Measurements from ENCODE around the gene HAL. TPM values are rescaled to one million over a fixed set of nuclear protein-coding genes. Genes with fewer than 3 reads are reported as not detected.

HAL gene
- total and polyA plus RNA-seq, 10 of the 15 experiments (the other 5 are each of a cell fraction or from before 2014, with no cell fraction given), result 0.04 to 0.45 (median 0.13) TPM; not detected in 1

DNA sequence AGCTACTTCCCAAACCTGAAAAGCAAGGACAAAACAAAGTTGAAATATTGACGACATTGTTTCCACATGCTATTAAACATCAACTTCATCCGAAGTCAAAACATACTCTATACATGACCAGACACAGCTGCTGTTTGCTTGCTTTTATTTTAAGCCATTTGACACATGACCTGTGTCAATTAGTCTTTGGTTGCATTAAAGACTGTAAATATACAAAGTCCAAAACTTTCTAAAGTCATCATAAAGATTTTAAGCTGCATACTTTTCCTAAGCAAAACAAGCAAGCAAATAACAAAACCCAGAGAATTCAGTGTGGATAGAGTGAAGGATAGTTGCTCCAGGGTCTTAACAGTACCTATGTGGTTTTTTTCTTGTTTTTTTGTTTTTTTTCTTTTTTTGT, 21.8 kb downstream of the HAL start:
- ATAC-seq, result no peak
- H3K9me3 ChIP-seq (replicated peaks; ENCODE audit: control insufficient read depth, insufficient read depth, low read length), result no peaks in the 10 kb centered on the region
- no peak for DNase-seq (ENCODE audit: low read depth, low spot score)
- no peak overlapping the region for H3K4me2 ChIP-seq (ENCODE audit: control insufficient read depth, insufficient read depth)
- POLR2A ChIA-PET, result no interaction called here
- no peaks in the 10 kb centered on the region for H3K79me2 ChIP-seq (ENCODE audit: control insufficient read depth, insufficient read depth, low read length)
- no peak for FAIRE-seq
- H3K4me3 ChIP-seq, result no peak overlapping the region
- H3K27me3 ChIP-seq (replicated peaks in 1 of 2; ENCODE audit: control insufficient read depth in 2 of 2, insufficient read depth in 2 of 2, low read length in 1 of 2), result no peaks in the 10 kb centered on the region; a peak in 1 of 4 replicates
- intact Hi-C loops (cut with micrococcal nuclease; ENCODE audit: unreplicated experiment) (no loop called here), in situ Hi-C loops (cut with MboI) (no loop called here)
- RAD21 ChIA-PET (ENCODE audit: unreplicated experiment), result no interaction called here
- H3K27ac ChIP-seq (ENCODE audit: control insufficient read depth, insufficient read depth), result no peak overlapping the region
- no peaks in the 10 kb centered on the region for H3K36me3 ChIP-seq (ENCODE audit: control insufficient read depth in 2 of 2, insufficient read depth in 2 of 2, low read length in 1 of 2)
- no peaks in the 10 kb centered on the region for H4K20me1 ChIP-seq (ENCODE audit: control insufficient read depth, insufficient read depth)
- CTCF ChIA-PET, result interaction anchor here (0.6 kb wide), 1 partner anchor 361 kb away, joined by 3 read pairs; no protein-coding TSS in a partner anchor
- no peak overlapping the region for H2AFZ ChIP-seq (ENCODE audit: control insufficient read depth, low read depth, low read length)
- no TSS peak for BruUV-seq (replicated peaks)
- no peaks in the 10 kb centered on the region for H3K4me1 ChIP-seq (ENCODE audit: control insufficient read depth, insufficient read depth, low read length)
- no peak overlapping the region for H3K9ac ChIP-seq (ENCODE audit: control insufficient read depth, insufficient read depth, low read length)
- WGBS (ENCODE audit: insufficient coverage, insufficient replicate concordance, low lambda C conversion rate, missing lambda C conversion rate), result 59% methylated on average over 2 of the region's 2 CpGs
- SMC1A ChIA-PET (ENCODE audit: uncharacterized antibody, unreplicated experiment), result no interaction called here
- TF ChIP-seq CTCF (IDR thresholded peaks at IDR 0.05 in 2 of 3, conservative IDR thresholded peaks at IDR 0.05 in 1 of 3; ENCODE audit: control insufficient read depth in 2 of 3, extremely low read depth in 1 of 3, insufficient read depth in 1 of 3, low read depth in 3 of 3, low read length in 3 of 3), result no peak
- TF ChIP-seq, protein P1, sequence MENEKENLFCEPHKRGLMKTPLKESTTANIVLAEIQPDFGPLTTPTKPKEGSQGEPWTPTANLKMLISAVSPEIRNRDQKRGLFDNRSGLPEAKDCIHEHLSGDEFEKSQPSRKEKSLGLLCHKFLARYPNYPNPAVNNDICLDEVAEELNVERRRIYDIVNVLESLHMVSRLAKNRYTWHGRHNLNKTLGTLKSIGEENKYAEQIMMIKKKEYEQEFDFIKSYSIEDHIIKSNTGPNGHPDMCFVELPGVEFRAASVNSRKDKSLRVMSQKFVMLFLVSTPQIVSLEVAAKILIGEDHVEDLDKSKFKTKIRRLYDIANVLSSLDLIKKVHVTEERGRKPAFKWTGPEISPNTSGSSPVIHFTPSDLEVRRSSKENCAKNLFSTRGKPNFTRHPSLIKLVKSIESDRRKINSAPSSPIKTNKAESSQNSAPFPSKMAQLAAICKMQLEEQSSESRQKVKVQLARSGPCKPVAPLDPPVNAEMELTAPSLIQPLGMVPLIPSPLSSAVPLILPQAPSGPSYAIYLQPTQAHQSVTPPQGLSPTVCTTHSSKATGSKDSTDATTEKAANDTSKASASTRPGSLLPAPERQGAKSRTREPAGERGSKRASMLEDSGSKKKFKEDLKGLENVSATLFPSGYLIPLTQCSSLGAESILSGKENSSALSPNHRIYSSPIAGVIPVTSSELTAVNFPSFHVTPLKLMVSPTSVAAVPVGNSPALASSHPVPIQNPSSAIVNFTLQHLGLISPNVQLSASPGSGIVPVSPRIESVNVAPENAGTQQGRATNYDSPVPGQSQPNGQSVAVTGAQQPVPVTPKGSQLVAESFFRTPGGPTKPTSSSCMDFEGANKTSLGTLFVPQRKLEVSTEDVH (IDR thresholded peaks at IDR 0.05; ENCODE audit: low read depth, partially characterized antibody), result no peak
- no peak for TF ChIP-seq MEF2B (IDR thresholded peaks at IDR 0.05; ENCODE audit: partially characterized antibody, poor library complexity, severe bottlenecking)
- TF ChIP-seq RELA (IDR thresholded peaks at IDR 0.05; ENCODE audit: borderline replicate concordance, partially characterized antibody), result no peak
- TF ChIP-seq, protein P2, sequence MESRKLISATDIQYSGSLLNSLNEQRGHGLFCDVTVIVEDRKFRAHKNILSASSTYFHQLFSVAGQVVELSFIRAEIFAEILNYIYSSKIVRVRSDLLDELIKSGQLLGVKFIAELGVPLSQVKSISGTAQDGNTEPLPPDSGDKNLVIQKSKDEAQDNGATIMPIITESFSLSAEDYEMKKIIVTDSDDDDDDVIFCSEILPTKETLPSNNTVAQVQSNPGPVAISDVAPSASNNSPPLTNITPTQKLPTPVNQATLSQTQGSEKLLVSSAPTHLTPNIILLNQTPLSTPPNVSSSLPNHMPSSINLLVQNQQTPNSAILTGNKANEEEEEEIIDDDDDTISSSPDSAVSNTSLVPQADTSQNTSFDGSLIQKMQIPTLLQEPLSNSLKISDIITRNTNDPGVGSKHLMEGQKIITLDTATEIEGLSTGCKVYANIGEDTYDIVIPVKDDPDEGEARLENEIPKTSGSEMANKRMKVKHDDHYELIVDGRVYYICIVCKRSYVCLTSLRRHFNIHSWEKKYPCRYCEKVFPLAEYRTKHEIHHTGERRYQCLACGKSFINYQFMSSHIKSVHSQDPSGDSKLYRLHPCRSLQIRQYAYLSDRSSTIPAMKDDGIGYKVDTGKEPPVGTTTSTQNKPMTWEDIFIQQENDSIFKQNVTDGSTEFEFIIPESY (IDR thresholded peaks at IDR 0.05), result no peak
- TF ChIP-seq SP1 (IDR thresholded peaks at IDR 0.05; ENCODE audit: low read depth, low read length), result no peak
- TF ChIP-seq ATF7 (IDR thresholded peaks at IDR 0.05; ENCODE audit: low read depth), result no peak
- TF ChIP-seq ZZZ3 (IDR thresholded peaks at IDR 0.05; ENCODE audit: control insufficient read depth, insufficient read length, low read depth), result no peak
- TF ChIP-seq POLR2AphosphoS2 (IDR thresholded peaks at IDR 0.05; ENCODE audit: low read depth, low read length), result no peak
- no peak for TF ChIP-seq STAT1 (conservative IDR thresholded peaks at IDR 0.05)
- no peak for TF ChIP-seq TCF7 (IDR thresholded peaks at IDR 0.05; ENCODE audit: borderline replicate concordance)

Measured in GM12878 (cell line).